Kidney tubule cell (primary cell): ENCODE results near the gene WDR31.

Experiments
- DNase-seq: peaks from one replicate; pipeline ENCODE4 v3.0.0-alpha.2; 2018; ENCODE audit warnings: low spot score

Gene WDR31

DNA sequence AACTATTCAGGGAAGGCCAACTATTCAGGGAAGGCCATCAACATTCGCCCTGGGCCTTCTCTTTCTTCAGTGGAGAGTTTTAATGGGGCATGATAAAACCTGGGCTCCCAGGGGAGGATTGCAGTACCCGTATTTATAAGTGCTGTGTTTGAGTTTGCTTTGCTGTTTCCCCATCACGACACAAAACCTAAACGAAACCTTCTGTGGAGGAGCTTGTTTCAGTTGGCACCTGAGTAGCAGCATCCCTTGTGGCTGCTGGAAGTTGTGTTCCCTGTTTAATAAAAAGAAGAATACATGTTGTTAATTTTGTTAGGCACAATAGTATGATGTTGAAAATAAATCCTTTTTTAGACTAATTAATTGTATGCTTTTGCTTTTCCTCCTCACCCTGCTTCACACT is 8.3 kb downstream of the WDR31 start:
- DNase-seq: no peak

DNA sequence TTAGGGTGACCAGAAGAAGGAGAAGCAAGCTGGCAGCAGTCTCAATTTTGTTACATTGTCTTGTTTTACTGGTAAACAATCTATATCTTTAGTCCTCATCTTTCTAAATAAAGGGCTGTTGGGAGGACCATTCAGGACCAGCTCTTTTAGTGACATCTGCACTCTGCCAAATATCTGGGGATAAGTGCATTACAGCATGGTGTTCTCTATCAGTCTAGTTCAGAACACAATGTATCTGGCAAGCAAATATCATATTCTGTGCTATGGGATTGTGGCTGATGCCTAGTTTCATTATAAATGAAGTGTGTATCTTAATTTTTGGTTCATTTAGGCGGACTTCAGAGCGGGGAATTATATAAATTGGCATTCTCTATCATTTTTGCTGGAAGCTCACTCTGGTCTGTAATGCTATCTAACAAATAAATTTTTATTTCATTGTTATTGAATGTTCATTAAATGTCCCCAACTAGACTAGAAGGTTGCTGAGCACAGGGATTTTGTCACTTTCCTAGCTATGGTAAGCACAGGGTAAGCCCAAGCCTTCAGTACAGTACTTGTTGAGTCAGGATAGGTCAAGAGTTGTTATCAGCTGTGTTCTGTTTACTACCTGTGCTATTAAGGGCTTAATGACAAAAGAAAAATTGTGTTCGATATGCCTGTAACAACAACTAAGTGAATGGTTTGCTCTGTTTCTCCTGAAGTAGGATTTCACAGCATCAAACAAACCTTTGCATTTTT is 11.9 kb downstream of the WDR31 start:
- no peak for DNase-seq

DNA sequence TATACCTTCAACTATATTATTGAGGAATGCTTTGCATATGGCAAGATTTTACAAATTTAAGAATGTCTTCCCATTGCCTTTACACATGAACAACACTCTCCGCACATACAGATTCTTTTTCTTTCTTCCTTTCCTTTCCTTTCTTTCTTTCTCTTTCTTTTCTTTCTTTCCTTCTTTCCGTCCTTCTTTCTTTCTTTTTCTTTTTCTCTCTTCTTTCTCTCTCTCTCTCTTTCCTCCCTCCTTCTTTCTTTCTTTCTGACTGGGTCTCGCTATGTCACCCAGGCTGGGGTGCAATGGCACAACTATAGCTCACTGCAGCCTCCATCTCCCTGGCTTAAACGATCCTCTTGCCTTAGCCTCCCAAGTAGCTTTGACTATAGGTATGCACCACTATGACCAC is 13.8 kb downstream of the WDR31 start:
- DNase-seq: no peak

DNA sequence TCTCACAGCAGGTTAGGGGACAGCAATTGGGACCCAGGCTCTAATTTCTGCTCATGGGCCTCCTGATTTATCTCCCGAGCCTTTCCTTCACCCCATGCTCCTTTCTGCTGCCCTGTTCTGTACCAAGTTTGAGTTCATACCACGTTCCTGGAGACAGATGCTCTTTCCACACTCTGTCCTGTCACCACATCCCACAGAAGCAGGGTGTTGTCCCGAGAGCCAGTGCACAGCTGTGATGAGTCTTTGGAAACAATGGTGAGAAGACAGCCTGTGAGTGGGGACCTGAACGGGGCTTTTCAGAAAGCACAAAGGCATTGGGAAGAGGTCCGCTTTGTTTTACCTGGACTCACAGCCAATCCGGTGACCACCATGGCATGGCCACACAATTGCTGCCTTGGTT is 17.4 kb downstream of the WDR31 start:
- DNase-seq: no peak

DNA sequence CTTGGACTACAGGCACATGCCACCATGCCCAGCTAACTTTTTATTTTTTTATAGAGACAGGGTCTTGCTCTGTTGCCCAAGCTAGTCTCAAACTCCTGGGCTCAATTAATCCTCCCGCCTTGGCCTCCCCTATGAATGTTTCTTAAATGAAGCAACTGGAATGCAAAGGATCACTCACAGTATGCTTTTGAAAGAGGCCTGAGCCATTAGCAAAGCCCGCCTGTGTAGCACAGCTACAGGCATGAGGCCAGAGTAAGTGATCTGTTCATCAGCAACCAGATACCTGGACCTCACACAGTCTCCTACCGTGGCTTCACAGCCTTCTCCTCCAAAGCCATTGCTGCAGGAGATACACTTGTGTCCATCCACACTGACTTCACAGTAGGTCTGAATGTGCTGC is 20.0 kb downstream of the WDR31 start:
- DNase-seq: no peak

DNA sequence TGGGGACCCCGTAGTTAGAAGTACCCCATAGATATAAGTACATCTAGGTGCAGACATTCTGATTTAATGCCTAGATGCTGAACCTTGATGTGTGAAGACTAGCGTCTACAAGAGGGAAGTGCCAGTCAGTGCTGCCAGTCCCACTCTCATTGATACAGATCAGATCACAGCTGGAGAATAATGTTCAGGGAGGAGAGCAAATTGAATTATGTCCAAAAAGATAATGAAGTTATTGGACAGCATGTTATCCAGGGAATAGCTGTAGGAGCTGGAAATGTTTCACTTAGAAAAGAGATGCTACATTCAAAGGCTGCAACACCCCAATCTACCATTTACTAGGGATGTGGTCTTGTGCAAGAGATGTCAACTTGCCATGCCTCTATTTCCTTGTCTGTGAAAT is 21.0 kb downstream of the WDR31 start:
- no peak for DNase-seq

DNA sequence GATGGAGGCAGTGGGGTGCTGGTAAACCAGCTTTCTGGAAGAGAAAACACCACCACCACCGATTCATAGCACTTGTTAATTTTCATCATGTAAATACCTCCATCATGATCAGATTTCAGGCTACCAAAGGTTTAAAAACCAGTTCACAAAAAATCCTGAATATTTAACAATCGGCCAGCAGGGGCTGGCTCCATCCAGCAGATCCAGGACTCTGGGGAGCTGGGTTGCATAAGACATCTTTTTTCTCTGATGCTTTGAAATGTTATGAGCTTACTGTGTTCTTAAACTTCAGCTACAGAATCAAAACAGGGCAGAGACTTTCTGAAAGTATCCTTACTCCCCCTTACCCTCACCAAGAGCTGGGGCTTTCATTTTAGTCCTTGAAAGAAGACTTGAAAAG is 22.3 kb downstream of the WDR31 start:
- no peak for DNase-seq

DNA sequence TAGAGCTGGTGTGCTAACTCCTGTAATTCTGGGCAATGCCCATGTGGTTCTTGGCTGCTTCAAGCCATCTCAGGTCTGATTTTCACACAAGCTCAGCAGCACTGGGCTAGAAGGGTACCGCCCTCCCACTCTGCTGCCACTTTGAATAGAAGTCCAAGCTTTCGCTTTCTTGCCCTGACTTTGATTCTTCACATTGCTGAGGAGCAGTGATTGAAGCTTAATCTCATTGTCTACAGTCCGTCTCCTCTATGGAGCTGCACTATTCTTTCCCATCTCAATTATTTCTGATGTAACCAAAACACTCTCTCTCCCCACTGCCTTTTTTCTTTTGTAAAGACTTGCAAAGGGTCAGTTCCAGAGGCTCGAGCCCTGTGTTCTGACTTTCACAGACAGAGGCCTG is 24.0 kb downstream of the WDR31 start:
- DNase-seq: no peak

DNA sequence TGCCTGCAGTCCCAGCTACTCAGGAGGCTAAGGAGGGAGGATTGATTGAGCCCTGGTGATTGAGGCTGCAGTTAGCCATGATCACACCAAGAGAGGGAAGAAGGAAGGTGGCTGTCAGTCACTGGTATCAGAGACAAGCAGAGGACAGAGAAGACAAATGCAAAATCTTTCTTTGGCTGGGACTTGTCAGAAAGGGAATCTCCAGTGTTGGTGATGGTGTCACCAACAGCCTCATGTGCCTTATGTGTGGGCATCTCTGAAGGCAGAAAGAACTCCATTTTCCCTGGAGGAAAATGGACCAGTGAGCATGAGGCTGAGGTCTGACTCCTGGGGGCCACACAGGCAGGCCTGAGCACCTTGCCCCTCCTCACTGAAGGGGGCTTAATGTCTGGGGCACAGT is 24.8 kb downstream of the WDR31 start:
- no peak for DNase-seq

DNA sequence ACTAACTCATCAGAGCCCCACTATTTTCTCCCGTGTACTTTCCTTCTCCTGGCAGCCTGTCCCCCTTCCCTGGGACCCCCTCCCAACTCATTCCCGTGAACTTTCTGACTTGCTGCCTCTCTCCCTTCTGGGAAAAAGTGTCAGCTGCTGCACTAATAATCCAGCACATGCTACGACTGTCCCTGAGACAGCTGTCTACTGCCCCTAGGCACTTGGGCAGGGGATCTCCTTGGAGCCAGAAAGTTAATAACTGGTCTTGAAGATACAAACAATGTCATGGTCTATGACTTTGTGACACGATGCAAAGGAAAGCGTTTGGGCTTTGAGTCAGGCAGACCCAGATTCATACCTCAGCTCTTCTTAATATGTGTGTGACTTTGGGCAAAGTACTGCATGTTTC is 26.8 kb downstream of the WDR31 start:
- DNase-seq: no peak

DNA sequence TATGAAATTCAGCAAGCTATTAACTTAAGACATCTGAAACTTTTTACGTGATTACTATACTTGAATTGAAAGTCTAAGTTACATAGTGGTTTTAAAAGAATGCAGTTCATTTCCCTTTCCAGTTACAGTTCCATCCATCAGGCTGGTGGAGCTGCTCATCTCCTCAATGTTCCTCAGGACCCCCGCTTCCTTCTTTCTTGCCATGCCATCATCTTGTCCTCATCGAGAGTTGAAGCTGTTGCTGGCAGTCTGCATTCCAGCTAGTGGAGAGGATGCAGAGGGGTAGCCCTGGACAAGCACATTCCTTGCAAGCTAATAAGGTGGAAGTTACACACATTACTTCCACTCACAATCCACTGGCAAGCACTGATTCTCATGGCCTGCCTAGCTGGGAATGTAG is 28.1 kb downstream of the WDR31 start:
- DNase-seq: no peak

DNA sequence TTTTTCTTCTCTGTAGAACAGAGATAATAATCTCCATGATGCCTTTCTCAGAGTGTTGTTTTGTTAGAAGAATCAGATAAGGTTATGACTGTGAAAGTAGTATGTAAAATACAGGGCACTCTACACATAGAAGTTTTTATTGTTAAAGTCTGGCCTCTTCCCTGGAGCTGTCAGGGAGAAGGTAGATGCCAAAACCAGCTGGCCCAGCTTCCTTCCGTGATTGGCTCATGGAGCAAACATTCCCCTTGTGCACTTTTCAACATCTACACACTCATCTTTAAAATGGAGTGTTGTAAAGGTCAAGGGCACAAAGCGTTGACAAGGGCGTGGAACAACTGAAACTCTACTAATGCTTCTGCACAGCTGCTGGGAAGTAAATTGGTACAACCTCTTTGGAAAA is 29.5 kb downstream of the WDR31 start:
- DNase-seq: no peak

DNA sequence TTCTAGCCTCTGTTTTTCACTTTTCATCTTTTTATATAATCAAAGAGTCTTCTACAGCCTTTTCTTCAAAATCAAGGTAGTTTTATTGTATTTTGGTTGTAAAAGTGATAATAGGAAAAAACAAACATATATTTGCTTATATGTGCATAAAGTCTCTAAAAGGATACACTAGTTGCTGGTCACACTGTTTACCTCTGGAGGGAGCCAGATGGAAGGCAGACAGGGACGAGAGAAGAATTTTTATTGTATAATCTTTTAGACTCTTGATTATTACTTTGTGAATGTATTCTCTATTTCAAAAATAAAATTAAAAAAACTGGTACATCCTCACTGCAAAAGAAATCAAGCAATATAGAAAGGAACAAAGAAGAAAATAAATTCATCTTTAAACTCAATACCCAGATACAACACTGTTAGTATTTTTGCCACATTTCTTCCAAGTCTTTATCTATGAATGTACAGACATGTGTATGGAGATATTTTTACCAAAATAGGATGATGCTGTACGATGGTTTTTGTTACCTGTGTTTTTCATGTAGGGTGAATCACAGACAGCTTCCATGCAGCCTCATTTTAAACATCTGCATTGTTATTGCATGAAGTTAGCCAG is 30.8 kb downstream of the WDR31 start:
- DNase-seq: peak; percentile 55

DNA sequence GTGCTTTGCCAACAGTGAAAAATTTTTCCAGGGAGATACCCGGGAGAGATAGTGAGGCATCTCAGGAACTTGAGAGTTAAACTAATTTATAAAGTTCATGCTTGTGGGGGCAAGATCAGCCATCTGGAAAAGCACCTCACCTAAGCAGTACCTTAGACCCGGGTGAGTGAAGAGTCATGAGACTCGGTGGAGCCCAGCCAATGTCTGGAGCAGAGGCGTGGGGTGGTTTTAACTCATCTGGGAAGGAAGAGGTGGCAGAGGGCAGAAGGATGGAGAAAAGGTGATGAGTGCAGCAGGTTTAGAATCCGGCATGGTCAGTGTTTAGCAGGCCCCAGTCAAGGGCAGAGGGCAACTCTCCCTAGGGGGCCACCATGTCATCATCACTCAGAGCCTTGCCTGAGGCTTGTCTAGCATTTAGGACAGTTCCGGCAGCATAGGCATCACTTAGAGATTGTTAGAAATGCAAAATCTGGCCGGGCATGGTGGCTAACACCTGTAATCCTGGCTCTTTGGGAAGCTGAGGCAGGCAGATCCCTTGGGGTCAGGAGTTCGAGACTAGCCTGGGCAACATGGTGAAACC is 32.6 kb downstream of the WDR31 start:
- peak; percentile 83 for DNase-seq

DNA sequence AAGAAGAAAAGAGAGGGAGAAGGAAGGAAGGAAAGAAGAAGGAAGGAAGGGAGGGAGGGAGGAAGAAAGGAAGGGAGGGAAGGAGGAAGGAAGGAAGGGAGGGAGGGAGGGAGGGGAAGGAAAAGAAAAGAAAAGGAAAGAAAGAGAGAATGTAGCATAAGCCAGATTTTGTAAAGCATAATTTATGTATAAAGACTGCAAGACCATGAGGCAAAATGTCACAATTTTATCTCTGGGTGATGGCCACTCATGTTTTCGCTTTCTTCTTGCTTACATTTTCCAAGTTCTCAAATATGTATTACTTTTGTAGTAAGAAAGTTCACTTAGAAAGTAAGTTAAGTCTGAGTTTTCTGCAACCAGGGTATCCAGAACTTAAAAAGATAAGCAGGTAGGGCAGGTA is 33.5 kb downstream of the WDR31 start:
- DNase-seq: no peak

DNA sequence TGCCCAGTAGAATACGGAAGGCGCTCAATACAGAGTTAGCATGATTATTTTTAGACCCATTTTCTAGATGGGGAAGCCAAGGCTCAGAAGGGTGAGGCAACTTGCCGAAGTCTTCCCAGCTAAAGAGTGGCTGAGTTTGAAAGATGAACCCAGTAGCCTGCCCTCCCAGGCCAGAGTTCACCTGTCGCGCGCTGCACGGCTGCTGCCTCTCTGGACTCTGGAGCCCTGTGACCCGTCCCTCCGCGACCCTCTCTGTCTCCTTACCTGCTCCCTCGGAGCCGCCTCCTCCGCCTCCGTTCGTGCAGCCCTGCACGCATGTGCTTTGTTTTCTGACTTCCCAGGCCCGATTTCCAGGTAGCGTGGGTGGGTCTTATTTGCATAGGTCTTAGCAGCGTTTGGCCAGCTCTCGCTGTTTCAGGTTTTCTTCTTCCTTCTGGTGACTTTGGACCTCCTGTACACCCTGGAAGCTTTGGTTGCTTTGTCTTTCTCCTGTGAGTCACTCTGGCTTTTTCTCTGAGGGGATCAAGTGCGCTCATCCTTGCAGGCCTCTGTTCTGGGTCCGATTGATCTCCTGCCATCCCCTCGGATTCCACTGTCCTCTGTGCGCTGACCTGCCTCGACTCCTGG is 37.2 kb downstream of the WDR31 start, which contains the start of gene RNF183:
RNF183 (minus strand) TSS at position 585 of the 627 bp plus-strand sequence. CDS start 5,192 bp downstream, outside the sequence.
- DNase-seq: peak; percentile 81

DNA sequence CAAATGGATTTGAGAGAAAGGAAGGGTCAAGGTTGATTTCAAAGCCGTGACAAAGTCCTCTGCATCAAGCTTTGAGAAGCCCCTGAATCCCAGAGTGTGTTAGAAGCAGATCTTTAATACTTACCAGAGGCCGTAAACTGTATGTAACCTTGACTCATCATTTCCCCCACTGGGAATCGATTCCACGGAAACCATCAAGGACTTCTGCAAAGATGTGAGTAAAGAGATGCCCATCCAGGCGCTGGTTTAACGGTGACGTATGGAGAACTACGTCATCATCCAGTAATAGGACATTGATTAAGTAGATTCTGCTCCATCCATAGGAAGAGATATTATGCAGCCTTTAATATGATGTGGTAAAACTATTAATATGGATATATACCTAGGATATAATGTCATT is 38.5 kb downstream of the WDR31 start:
- no peak for DNase-seq

DNA sequence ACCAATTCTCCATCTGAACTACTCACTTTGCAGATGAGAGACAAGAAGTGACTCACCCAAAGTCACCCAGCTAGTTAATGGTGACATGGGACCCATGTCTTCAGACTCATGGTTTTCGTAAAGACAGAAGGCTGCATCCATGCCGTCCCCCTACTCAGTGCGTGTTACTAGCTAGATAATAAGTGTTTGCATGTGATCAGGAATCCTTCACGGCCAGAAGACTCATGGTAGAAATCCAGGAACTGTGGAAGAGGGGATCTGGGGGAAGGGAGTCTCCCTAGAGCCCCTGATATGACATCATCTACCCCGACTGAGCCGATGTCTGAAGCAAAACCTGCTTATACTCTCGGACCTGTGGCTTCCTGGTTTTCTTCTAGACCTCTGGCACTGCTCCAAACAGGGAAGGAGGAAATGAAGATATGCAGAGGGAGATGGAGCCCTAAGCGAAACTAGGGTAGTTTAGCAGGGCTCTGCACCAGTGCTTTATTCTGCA is 40.2 kb downstream of the WDR31 start:
- peak; percentile 83 for DNase-seq

DNA sequence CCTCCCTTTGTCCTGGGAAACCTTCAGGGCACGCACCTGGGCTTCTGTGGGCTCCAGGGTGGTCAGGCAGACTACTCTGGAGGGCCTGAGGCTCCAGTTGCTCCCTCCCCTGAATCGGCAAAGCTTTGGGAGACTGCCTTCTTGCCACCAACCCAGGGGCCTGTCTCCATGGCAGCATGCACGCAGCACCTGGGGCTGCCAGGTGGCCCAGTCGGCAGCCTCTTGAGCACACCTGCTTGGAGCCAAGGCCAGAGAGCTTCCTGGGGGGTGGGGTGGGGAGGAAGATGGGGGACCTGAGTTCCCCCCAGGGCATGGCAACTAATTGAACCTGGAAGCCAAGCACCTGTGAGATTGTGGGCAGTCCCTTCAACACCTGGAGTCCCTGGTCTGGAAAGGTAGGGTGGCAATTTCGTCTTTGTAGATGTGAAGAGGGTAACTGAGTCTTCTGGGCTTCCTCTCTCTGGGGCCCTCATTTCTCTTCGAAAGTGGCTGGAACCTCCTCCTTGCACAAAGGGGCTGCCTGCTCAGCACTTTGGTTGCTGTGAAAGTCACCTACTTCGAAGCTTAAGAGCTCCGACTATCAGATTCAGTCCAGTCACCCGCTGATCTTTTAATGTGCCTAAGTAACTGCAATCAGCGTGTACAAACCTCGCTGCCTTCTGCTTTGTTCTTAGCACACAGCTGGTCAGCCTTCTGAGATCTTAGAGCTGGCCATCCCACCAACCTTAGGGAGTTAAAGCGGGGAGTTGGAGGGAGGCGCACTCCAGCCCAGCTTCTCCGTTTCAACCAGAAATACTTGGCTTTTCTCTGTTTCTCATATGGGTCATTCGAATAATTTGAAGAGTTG is 40.9 kb downstream of the WDR31 start:
- no peak for DNase-seq

DNA sequence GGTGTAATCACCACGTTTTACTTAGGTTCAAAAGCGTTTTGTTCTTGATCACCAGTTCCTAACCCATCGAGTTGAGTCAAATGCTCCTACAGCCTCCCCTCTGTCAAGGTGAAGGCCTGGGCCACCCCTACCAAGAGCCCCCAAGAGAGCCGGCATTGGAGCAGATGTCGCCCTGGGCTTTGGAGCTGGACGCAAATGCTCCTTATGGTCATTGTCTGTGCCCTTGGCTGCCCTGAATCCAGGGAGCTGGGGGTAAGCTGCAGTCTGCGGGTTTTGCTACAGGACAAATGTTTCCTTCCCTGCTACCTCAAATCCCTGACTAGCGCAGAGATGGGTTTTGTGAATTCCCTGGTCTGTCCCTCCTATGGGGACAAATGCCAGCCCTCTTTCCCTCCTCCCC is 41.8 kb downstream of the WDR31 start:
- DNase-seq: no peak

DNA sequence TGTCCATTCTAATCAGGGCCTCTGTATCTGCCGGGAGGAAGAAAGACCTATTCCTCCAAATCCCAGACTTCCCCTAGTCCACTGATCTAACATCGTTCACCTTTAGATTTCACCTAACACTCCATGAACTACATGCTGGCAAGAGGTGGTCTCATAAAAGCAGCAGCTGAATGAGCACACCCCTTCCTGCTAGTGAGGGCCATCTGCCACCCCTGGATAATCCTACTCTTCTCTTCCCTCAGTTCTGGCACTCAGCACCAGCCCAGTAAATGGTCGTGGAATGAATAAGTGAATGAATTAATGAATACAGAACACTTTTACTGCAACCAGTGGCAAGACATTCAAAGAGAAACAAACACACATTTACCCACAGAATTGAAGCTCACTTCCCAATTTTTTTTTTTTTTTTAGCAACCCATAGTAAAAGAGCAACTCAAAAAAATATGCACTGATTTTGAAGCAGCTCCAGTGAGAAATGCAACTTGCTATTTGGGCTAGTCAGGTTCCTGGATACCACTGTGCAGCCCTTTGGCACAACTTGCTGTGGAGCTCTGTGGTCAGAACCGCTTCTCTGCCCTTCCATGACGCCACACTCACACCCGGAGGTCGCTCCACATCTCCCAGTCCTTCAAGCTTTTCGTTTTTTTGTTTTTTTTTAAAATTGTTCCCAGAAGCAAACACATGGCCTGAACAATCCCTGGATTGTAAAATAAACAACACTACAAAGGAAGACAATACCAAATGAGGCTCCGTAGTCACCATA is 43.1 kb downstream of the WDR31 start:
- DNase-seq: no peak
